SU-DHL-6 (cell line): Measurements from ENCODE around the gene ACACB.

Experiments used
- H2AFZ ChIP-seq: fragments of 200-600 bp; sonication (generic); 2 replicates; pipeline ENCODE4 v1.6.1; 2014; ENCODE audit warnings: low read depth, mild to moderate bottlenecking, moderate library complexity, mixed read lengths, antibody characterized with exemption, low read length; ENCODE audit not compliant: severe bottlenecking
- H3F3A ChIP-seq: fragments of 200-600 bp; shearing (Covaris generic); 2 replicates; pipeline ENCODE4 v1.6.0; 2016; ENCODE audit warnings: antibody characterized with exemption, mild to moderate bottlenecking; ENCODE audit not compliant: insufficient read depth
- H3K27ac ChIP-seq: fragments of 200-600 bp; sonication (generic); 2 replicates; pipeline ENCODE4 v1.5.1; 2016; ENCODE audit warnings: low read depth, mild to moderate bottlenecking, low read length, moderate library complexity, mixed read lengths
- H3K27me3 ChIP-seq: fragments of 200-600 bp; sonication (generic), shearing (Covaris generic); 2 replicates; pipeline ENCODE4 v1.6.0; 2014; ENCODE audit warnings: mild to moderate bottlenecking, low read length
- H3K36me3 ChIP-seq: fragments of 200-600 bp; sonication (generic); 2 replicates; pipeline ENCODE4 v1.6.1; 2014; ENCODE audit warnings: mild to moderate bottlenecking, low read length, mixed read lengths
- H3K4me2 ChIP-seq: fragments of 300-600, 200-600 bp; shearing (Covaris generic), sonication (generic); 2 replicates; pipeline ENCODE4 v1.6.0; 2014; ENCODE audit warnings: low read length, low read depth, mild to moderate bottlenecking; ENCODE audit not compliant: poor library complexity, severe bottlenecking
- H3K4me3 ChIP-seq: fragments of 200-600 bp; sonication (generic); 2 replicates; pipeline ENCODE4 v1.5.1; 2014; ENCODE audit warnings: antibody characterized with exemption, low read length, mild to moderate bottlenecking, mixed read lengths; ENCODE audit not compliant: insufficient read depth, poor library complexity, severe bottlenecking
- H3K79me2 ChIP-seq: fragments of 200-600 bp; sonication (generic); 2 replicates; pipeline ENCODE4 v1.6.1; 2014; ENCODE audit warnings: mild to moderate bottlenecking, low read length, moderate library complexity; ENCODE audit not compliant: insufficient read depth
- H3K9ac ChIP-seq: fragments of 200-600 bp; sonication (generic); 2 replicates; pipeline ENCODE4 v1.7.0; 2014; ENCODE audit warnings: mild to moderate bottlenecking, low read length
- H3K9me2 ChIP-seq: fragments of 200-600 bp; sonication (generic); replicated peaks from 2 replicates; pipeline ENCODE4 v1.6.1; 2014; ENCODE audit warnings: low read length; ENCODE audit not compliant: insufficient read depth
- H3K9me3 ChIP-seq: fragments of 200-600 bp; sonication (generic); 2 replicates; pipeline ENCODE4 v1.6.1; 2014; ENCODE audit warnings: low read length, mixed read lengths; ENCODE audit not compliant: insufficient read depth
- H4K20me1 ChIP-seq: fragments of 200-600 bp; sonication (generic); 2 replicates; pipeline ENCODE4 v1.6.1; 2014; ENCODE audit warnings: low read depth, mild to moderate bottlenecking, antibody characterized with exemption, low read length, moderate library complexity, mixed read lengths
- EZH2phosphoT487 ChIP-seq: fragments of 200-600 bp; sonication (generic), shearing (Covaris generic); conservative IDR thresholded peaks from 2 replicates; pipeline ENCODE4 v1.6.1; 2018; ENCODE audit warnings: mild to moderate bottlenecking, antibody characterized with exemption, low read length, moderate library complexity, mixed read lengths
- TF ChIP-seq, protein P1 (sequence below): fragments of 200-600 bp; sonication (generic); IDR thresholded peaks from one replicate; pipeline ENCODE4 v1.5.1; 2017; ENCODE audit warnings: antibody characterized with exemption, mild to moderate bottlenecking, low read length, moderate library complexity; ENCODE audit not compliant: insufficient read depth, poor library complexity, severe bottlenecking

Gene ACACB

GRCh38 chr12:109124878-109125648, 8.7 kb downstream of the ACACB start:
- Histone ChIP-seq H3K36me3 (no peaks in the 10 kb centered on the region), H3K27me3 (no peaks in the 10 kb centered on the region)

GRCh38 chr12:109125791-109126190, 9.4 kb downstream of the ACACB start:
- TF ChIP-seq, protein P1, sequence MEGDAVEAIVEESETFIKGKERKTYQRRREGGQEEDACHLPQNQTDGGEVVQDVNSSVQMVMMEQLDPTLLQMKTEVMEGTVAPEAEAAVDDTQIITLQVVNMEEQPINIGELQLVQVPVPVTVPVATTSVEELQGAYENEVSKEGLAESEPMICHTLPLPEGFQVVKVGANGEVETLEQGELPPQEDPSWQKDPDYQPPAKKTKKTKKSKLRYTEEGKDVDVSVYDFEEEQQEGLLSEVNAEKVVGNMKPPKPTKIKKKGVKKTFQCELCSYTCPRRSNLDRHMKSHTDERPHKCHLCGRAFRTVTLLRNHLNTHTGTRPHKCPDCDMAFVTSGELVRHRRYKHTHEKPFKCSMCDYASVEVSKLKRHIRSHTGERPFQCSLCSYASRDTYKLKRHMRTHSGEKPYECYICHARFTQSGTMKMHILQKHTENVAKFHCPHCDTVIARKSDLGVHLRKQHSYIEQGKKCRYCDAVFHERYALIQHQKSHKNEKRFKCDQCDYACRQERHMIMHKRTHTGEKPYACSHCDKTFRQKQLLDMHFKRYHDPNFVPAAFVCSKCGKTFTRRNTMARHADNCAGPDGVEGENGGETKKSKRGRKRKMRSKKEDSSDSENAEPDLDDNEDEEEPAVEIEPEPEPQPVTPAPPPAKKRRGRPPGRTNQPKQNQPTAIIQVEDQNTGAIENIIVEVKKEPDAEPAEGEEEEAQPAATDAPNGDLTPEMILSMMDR: no peak
- no peak for TF ChIP-seq EZH2phosphoT487
- no peaks in the 10 kb centered on the region for H4K20me1 ChIP-seq
- no peaks in the 10 kb centered on the region for H3K9me2 ChIP-seq
- no peak overlapping the region for H3K9ac ChIP-seq
- H3K27me3 ChIP-seq: no peaks in the 10 kb centered on the region
- H3K79me2 ChIP-seq: no peaks in the 10 kb centered on the region
- no peak overlapping the region for H2AFZ ChIP-seq
- no peaks in the 10 kb centered on the region for H3K9me3 ChIP-seq
- no peak overlapping the region for H3K4me2 ChIP-seq
- no peaks in the 10 kb centered on the region for H3F3A ChIP-seq
- H3K27ac ChIP-seq: no peak overlapping the region
- no peaks in the 10 kb centered on the region for H3K36me3 ChIP-seq
- no peak overlapping the region for H3K4me3 ChIP-seq

More at GRCh38 chr12:109124878-109125648, 8.7 kb downstream of the ACACB start:
- no peak overlapping the region for H3K9ac ChIP-seq
- no peak overlapping the region for H3K27ac ChIP-seq
- no peak overlapping the region for H2AFZ ChIP-seq
- H3K4me3 ChIP-seq: no peak overlapping the region
- no peaks in the 10 kb centered on the region for H3K9me3 ChIP-seq
- H3F3A ChIP-seq: no peaks in the 10 kb centered on the region
- H3K79me2 ChIP-seq: no peaks in the 10 kb centered on the region
- no peaks in the 10 kb centered on the region for H4K20me1 ChIP-seq
- TF ChIP-seq, protein P1: no peak
- no peak for TF ChIP-seq EZH2phosphoT487
- H3K4me2 ChIP-seq: no peak overlapping the region
- H3K9me2 ChIP-seq: no peaks in the 10 kb centered on the region

DNA sequence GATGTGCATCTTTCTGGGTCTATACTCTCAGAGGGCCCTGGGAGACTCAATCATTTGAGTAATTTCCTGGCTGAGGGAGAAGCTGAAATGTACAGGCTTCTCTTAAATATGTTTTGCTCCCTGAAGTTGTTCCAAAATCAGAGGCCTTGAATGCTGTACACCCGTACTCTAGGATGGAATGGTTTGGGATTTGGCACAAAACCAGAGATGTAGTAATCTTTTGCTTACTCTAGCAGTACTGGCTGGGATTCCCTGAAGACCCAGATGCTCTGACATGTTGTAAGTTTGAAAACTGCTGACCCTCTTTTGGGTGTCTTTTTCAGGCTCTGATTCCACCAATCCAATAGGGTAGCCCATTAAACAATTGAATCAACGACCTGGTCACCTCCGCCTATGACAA, 10.4 kb downstream of the ACACB start:
- no peaks in the 10 kb centered on the region for H3K36me3 ChIP-seq
- no peak overlapping the region for H3K4me3 ChIP-seq
- no peaks in the 10 kb centered on the region for H3K9me3 ChIP-seq
- no peaks in the 10 kb centered on the region for H3K9me2 ChIP-seq
- H3K27me3 ChIP-seq: no peaks in the 10 kb centered on the region
- no peaks in the 10 kb centered on the region for H3K79me2 ChIP-seq
- TF ChIP-seq, protein P1: no peak
- no peak for TF ChIP-seq EZH2phosphoT487
- H3K4me2 ChIP-seq: no peak overlapping the region
- H3F3A ChIP-seq: no peaks in the 10 kb centered on the region
- H4K20me1 ChIP-seq: no peaks in the 10 kb centered on the region
- no peak overlapping the region for H3K27ac ChIP-seq
- H2AFZ ChIP-seq: no peak overlapping the region
- H3K9ac ChIP-seq: no peak overlapping the region
